ENCODE data around the gene SLC35E2B. TPM values are rescaled to one million over a fixed set of nuclear protein-coding genes. Genes with fewer than 3 reads are reported as not detected.

Gene SLC35E2B
- total RNA-seq, 2 donors from 2014 or later = 41.5 to 57.8 TPM

DNA sequence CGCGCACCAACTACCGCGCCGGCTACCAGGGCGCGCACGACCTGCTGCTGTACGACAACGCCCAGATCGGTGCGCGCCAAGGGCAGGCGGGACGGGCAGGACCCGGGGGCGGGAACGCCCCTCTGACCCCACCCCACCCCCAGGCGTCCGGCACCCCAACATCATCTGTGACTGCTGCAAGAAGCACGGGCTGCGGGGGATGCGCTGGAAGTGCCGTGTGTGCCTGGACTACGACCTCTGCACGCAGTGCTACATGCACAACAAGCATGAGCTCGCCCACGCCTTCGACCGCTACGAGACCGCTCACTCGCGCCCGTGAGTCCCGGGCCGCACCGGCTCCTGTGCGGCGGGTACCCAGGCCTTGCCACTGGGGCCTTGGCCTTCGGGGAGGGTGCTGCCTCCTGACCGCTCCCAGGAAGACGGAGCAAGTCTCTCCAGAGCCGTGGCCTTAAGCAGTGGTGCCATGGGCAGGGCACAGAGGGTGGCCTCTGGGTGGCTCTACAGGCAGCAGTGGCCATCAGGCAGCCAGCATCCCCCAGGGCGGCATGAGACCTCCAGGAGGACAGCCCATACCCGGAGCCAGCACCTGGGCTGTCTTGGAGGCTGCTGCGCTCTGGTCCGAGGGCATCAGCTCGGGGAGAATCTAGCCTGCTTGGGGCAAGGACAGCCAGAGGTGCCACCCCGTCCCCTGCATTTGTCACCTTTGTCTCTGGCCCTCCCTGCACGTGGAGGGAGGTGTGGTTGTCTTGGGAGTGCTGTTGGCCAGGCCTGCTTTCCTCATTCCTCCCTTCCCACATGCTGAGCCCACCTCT, 68.8 kb downstream of the SLC35E2B start:
- no peaks in the 10 kb centered on the region for H3K9me3 ChIP-seq
- DNase-seq = no peak
- H3K27me3 ChIP-seq = no peaks in the 10 kb centered on the region
- no peak overlapping the region for H3K27ac ChIP-seq
- no peak overlapping the region for H3K4me3 ChIP-seq
- H3K4me1 ChIP-seq = peaks cover 5% of the 10 kb centered on the region
- H3K9ac ChIP-seq (ENCODE audit: low read depth in 2 of 2, low read length in 2 of 2) = no peak overlapping the region
- TF ChIP-seq, protein P1, sequence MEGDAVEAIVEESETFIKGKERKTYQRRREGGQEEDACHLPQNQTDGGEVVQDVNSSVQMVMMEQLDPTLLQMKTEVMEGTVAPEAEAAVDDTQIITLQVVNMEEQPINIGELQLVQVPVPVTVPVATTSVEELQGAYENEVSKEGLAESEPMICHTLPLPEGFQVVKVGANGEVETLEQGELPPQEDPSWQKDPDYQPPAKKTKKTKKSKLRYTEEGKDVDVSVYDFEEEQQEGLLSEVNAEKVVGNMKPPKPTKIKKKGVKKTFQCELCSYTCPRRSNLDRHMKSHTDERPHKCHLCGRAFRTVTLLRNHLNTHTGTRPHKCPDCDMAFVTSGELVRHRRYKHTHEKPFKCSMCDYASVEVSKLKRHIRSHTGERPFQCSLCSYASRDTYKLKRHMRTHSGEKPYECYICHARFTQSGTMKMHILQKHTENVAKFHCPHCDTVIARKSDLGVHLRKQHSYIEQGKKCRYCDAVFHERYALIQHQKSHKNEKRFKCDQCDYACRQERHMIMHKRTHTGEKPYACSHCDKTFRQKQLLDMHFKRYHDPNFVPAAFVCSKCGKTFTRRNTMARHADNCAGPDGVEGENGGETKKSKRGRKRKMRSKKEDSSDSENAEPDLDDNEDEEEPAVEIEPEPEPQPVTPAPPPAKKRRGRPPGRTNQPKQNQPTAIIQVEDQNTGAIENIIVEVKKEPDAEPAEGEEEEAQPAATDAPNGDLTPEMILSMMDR (IDR thresholded peaks at IDR 0.05) = no peak
- intact Hi-C loops (cut with DNase I) = no loop called here
- H3K36me3 ChIP-seq = no peaks in the 10 kb centered on the region

DNA sequence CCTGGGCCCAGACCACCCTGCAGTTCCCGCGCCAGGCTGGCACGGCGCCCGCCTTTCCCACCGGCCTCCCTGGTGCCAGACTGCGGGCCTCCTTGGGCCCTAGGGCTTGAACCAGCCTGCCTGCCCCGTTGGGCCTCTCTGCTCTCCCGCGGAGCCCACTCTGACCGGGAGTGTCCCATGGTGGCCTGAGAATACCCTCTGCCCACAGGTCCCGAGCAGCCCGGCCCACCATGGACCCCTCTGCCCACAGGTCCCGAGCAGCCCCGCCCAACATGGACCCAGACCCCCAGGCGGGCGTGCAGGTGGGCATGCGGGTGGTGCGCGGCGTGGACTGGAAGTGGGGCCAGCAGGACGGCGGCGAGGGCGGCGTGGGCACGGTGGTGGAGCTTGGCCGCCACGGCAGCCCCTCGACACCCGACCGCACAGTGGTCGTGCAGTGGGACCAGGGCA, 69.4 kb downstream of the SLC35E2B start:
- DNase-seq = no peak

DNA sequence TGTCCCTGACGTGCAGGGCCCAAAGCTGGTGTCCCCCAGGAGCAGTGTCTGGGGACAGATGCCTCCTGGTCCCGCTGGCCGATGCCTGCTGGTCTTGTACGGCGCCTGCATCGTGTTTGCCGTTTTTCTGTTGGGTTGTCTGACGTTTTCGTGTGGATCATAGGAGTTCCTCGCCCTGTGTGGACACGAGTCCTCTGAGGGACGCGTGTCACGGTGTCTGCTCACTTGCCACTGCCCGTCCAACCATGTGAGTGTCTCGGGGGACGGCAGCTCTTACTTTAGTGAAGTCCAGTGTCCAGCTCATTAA, 69.9 kb downstream of the SLC35E2B start:
- Histone ChIP-seq H3K4me1 (peaks cover 5% of the 10 kb centered on the region), H3K4me3 (no peak overlapping the region), H3K9me3 (no peaks in the 10 kb centered on the region), H3K9ac (ENCODE audit: low read depth in 2 of 2, low read length in 2 of 2) (no peak overlapping the region), H3K36me3 (no peaks in the 10 kb centered on the region), H3K27ac (no peak overlapping the region), H3K27me3 (no peaks in the 10 kb centered on the region)
- TF ChIP-seq, protein P1 (IDR thresholded peaks at IDR 0.05) = no peak
- intact Hi-C loops (cut with DNase I) = no loop called here
- no peak for DNase-seq

More for the DNA sequence above, 69.4 kb downstream of the SLC35E2B start:
- Histone ChIP-seq H3K27ac (no peak overlapping the region), H3K9me3 (no peaks in the 10 kb centered on the region), H3K27me3 (no peaks in the 10 kb centered on the region), H3K36me3 (no peaks in the 10 kb centered on the region), H3K4me1 (peaks cover 5% of the 10 kb centered on the region), H3K4me3 (no peak overlapping the region), H3K9ac (ENCODE audit: low read depth in 2 of 2, low read length in 2 of 2) (no peak overlapping the region)
- intact Hi-C loops (cut with DNase I) = no loop called here
- TF ChIP-seq, protein P1 (IDR thresholded peaks at IDR 0.05) = no peak

DNA sequence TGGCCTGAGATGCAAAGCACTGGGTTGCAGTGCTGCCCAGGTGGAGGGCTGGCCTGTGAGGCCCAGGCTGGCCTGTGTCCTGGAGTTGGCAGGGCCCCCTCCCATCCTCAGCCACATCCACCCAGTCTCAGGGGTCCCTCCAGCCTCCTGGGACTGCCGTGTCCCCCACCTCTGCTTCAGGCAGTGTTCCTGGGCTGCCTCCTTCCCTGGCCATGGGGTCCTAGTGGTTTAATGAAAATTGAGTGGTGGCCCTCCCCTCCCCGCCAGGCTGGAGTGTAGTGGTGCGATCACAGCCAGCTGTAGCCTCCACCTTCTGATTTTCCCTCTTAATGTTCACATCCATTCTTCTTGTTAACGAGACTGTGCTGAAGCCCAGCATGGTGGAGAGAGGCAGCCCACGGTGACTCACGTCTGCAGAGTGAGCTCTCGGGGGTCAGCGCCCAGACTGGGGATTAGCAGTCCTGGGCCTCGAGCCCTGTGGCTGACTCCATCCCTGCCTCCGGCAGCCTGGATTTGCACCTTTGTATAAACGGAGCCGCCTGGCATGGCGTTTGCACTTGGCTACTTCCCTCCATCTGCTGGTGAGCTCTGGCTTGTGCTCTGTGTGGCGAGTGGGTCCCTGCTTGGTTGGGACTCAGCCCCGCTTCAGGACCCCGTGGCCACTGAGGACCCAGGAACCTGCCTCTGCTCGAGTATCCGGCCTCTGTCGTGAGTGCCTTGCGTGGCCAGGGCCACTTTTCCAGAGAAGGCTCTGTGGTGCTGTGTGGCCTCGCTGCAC, 70.4 kb downstream of the SLC35E2B start:
- Histone ChIP-seq H3K27ac (no peak overlapping the region), H3K36me3 (no peaks in the 10 kb centered on the region), H3K4me3 (no peak overlapping the region), H3K9ac (ENCODE audit: low read depth in 2 of 2, low read length in 2 of 2) (no peak overlapping the region), H3K4me1 (peaks cover 4% of the 10 kb centered on the region), H3K27me3 (no peaks in the 10 kb centered on the region), H3K9me3 (no peaks in the 10 kb centered on the region)
- TF ChIP-seq, protein P1 (IDR thresholded peaks at IDR 0.05) = no peak
- DNase-seq = no peak
- intact Hi-C loops (cut with DNase I) = no loop called here

DNA sequence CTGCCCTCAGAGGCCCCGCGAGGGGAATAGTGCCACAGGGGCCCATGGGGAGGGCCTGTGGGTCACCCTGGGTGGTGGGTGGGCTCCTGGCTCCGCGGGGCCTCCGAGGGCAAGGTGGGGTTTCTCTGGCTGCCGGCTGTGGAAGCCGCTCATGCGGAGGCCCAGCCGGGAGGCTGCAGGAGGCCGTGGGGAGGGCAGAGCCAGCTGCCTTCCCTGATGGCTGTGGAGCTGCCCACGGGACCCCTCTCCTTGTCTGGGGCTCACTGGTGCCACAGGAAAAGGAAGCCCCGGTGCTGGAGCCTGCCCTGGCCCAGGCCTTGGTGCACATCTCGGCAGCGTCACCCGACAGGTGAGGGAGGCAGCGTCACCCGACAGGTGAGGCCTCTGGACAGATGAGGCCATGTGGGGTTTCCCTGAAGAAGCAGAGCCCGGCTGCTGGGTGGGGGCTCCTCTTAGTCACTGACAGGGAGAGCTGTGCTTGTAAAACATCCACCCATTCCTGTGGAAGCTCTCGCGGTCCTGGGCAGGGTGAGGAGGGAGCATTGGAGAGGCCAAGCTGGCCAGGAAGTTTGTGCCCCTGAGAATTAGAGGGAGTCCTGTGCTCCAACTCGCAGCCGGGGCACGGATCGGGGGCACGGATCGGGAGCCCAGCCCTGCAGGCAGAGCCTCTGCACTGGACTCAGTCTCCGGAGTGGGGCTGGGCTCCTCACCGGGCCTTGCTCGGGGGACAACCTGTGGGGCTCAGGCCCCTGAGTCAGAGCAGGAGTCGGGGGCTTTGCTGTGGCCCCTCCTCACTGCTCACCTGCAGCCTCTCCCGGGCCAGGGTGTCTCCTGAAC, 71.2 kb downstream of the SLC35E2B start:
- intact Hi-C loops (cut with DNase I) = no loop called here
- Histone ChIP-seq H3K4me1 (peaks cover 7% of the 10 kb centered on the region), H3K27me3 (no peaks in the 10 kb centered on the region), H3K4me3 (no peak overlapping the region), H3K27ac (no peak overlapping the region), H3K36me3 (no peaks in the 10 kb centered on the region), H3K9ac (ENCODE audit: low read depth in 2 of 2, low read length in 2 of 2) (no peak overlapping the region), H3K9me3 (no peaks in the 10 kb centered on the region)
- DNase-seq = no peak
- TF ChIP-seq, protein P1 (IDR thresholded peaks at IDR 0.05) = no peak
